Sigmoid colon (tissue), 7 donors: ENCODE data around the gene KIF4A. TPM values are rescaled to one million over a fixed set of nuclear protein-coding genes. Genes with fewer than 3 reads are reported as not detected.

ENCODE experiments used
- DNase-seq: peaks from one replicate; pipeline ENCODE4 v3.0.0-alpha.2; 2019
- H3K27ac ChIP-seq, 4 donors: fragments of 200-600 bp; sonication (generic); one replicate each; pipeline ENCODE4 v1.5.1; 2016 to 2019; ENCODE audit warnings: mild to moderate bottlenecking in 1 of 4
- H3K27me3 ChIP-seq, 3 donors: fragments of 200-600 bp; sonication (generic); one replicate each; pipeline ENCODE4 v1.5.1; 2019; ENCODE audit warnings: mild to moderate bottlenecking in 1 of 3
- H3K36me3 ChIP-seq, 4 donors: fragments of 200-600 bp; sonication (generic); one replicate each; pipeline ENCODE4 v1.5.1; 2016 to 2019
- H3K4me1 ChIP-seq, 4 donors: fragments of 200-600 bp; sonication (generic); one replicate each; pipeline ENCODE4 v1.5.1; 2017 to 2019
- H3K4me3 ChIP-seq, 4 donors: fragments of 200-600 bp; sonication (generic); one replicate each; pipeline ENCODE4 v1.5.1; 2017 to 2019; ENCODE audit warnings: mild to moderate bottlenecking in 2 of 4, moderate library complexity in 1 of 4
- H3K9me3 ChIP-seq, 4 donors: fragments of 200-600 bp in 3 of 4; sonication (generic) in 3 of 4; one replicate each; pipeline versions ENCODE4 v1.5.1 to v1.6.1; 2013 to 2019
- CTCF ChIP-seq, 4 experiments: fragments of 450-650 bp in 3 of 4; fragments of 200-600 bp in 1 of 4; IDR thresholded peaks; one replicate each; pipeline ENCODE4 v1.5.1; 2016 to 2019; ENCODE audit warnings: antibody characterized with exemption in 4 of 4, mild to moderate bottlenecking in 3 of 4, moderate library complexity in 2 of 4
- EP300 ChIP-seq, 4 donors: sonication (generic); formaldehyde crosslinking; IDR thresholded peaks; one replicate each; pipeline ENCODE4 v1.6.1; 2017; ENCODE audit warnings: antibody characterized with exemption in 4 of 4
- POLR2A ChIP-seq, 2 donors: fragments of 450-650 bp; IDR thresholded peaks; one replicate each; pipeline ENCODE4 v1.6.1; 2016; ENCODE audit warnings: antibody characterized with exemption in 2 of 2, mild to moderate bottlenecking in 2 of 2, moderate library complexity in 2 of 2
- POLR2AphosphoS5 ChIP-seq, 4 donors: sonication (generic); formaldehyde crosslinking; IDR thresholded peaks; one replicate each; pipeline ENCODE4 v1.6.1; 2017; ENCODE audit warnings: antibody characterized with exemption in 4 of 4
- WGBS, 2 donors: extraction: QIAGEN DNeasy Blood & Tissue Kit; methylation state at CpG; one replicate each; pipeline ENCODE4 v1.1.7; 2013; 5-methylcytosine and 5-hydroxymethylcytosine counted together
- intact Hi-C: fragments of 100-400 bp; cut with DNase I; formaldehyde crosslinking; loops from one replicate; pipeline ENCODE4 v1.15.1; 2023
- polyA plus RNA-seq, 3 donors: library from polyadenylated mRNA; stranded (reverse); fragments of 200-250 nt; gene quantifications; one replicate each; pipeline ENCODE4 v1.2.3, GENCODE V29; 2013
- total RNA-seq, 4 donors: library from RNA; depleted of rRNA; stranded (reverse); fragments of >200 nt; gene quantifications; one replicate each; pipeline ENCODE4 v1.1.0, GENCODE V29; 2016
- donor health status: healthy with polysubstance abuse.
- donor health status: Bipolar disorder and iron deficiency.
- donor health status: healthy.

Gene KIF4A
- total and polyA plus RNA-seq, 7 donors: 0.16 to 5.5 (median 0.55) TPM

GRCh38 chrX:70424801-70425200, 134.9 kb downstream of the KIF4A start:
- DNase-seq: no peak
- H3K4me1 ChIP-seq: no peaks in the 10 kb centered on the region
- H3K27ac ChIP-seq: no peak overlapping the region
- H3K4me3 ChIP-seq: no peak overlapping the region
- H3K9me3 ChIP-seq: no peaks in the 10 kb centered on the region
- intact Hi-C loops: loop anchor here (10.0 kb wide), 1 partner anchor 220 kb away; no protein-coding TSS in a partner anchor
- no peak for TF ChIP-seq EP300 (IDR thresholded peaks at IDR 0.05)
- no peak for TF ChIP-seq POLR2A (IDR thresholded peaks at IDR 0.05)
- no peak for TF ChIP-seq CTCF (IDR thresholded peaks at IDR 0.05)
- no peak for TF ChIP-seq POLR2AphosphoS5 (IDR thresholded peaks at IDR 0.05)
- H3K36me3 ChIP-seq: no peaks in the 10 kb centered on the region
- no peaks in the 10 kb centered on the region for H3K27me3 ChIP-seq
- WGBS, 2 donors: 94 to 95% methylated on average over 10 of the region's 10 CpGs

GRCh38 chrX:70426286-70427278, 136.7 kb downstream of the KIF4A start:
- Histone ChIP-seq H3K9me3 (no peaks in the 10 kb centered on the region), H3K4me1 (no peaks in the 10 kb centered on the region), H3K4me3 (no peak overlapping the region), H3K27me3 (no peaks in the 10 kb centered on the region), H3K27ac (no peak overlapping the region), H3K36me3 (no peaks in the 10 kb centered on the region)
- WGBS, 2 donors: 91 to 94% methylated on average over 15 of the region's 15 CpGs
- TF ChIP-seq CTCF (IDR thresholded peaks at IDR 0.05) (no peak), EP300 (IDR thresholded peaks at IDR 0.05) (no peak), POLR2A (IDR thresholded peaks at IDR 0.05) (no peak), POLR2AphosphoS5 (IDR thresholded peaks at IDR 0.05) (no peak)
- no peak for DNase-seq
- intact Hi-C loops: loop anchor here (10.0 kb wide), 1 partner anchor 222 kb away; no protein-coding TSS in a partner anchor

GRCh38 chrX:70427365-70427764, 137.5 kb downstream of the KIF4A start:
- Histone ChIP-seq H3K4me1 (no peaks in the 10 kb centered on the region), H3K36me3 (no peaks in the 10 kb centered on the region), H3K9me3 (no peaks in the 10 kb centered on the region), H3K27ac (no peak overlapping the region), H3K27me3 (no peaks in the 10 kb centered on the region), H3K4me3 (no peak overlapping the region)
- intact Hi-C loops: loop anchor here (10.0 kb wide), 1 partner anchor 223 kb away; no protein-coding TSS in a partner anchor
- WGBS, 2 donors: 54 to 63% methylated on average over 2 of the region's 2 CpGs
- TF ChIP-seq CTCF (IDR thresholded peaks at IDR 0.05): no peak
- TF ChIP-seq POLR2A (IDR thresholded peaks at IDR 0.05): no peak
- no peak for TF ChIP-seq POLR2AphosphoS5 (IDR thresholded peaks at IDR 0.05)
- TF ChIP-seq EP300 (IDR thresholded peaks at IDR 0.05): no peak
- no peak for DNase-seq

- WGBS, 2 donors: 93 to 95% methylated on average over 6 of the region's 6 CpGs
- no peak for TF ChIP-seq EP300 (IDR thresholded peaks at IDR 0.05)
- TF ChIP-seq CTCF (IDR thresholded peaks at IDR 0.05): no peak
- TF ChIP-seq POLR2A (IDR thresholded peaks at IDR 0.05): no peak
- TF ChIP-seq POLR2AphosphoS5 (IDR thresholded peaks at IDR 0.05): no peak
- Histone ChIP-seq H3K9me3 (no peaks in the 10 kb centered on the region), H3K27ac (no peak overlapping the region), H3K36me3 (no peaks in the 10 kb centered on the region), H3K4me1 (peaks cover 0 to 5% (median 2%) of the 10 kb centered on the region in 4 donors), H3K4me3 (no peak overlapping the region), H3K27me3 (no peaks in the 10 kb centered on the region)
- intact Hi-C loops: loop anchor here (10.0 kb wide), 2 partner anchors 225 to 295 kb away; partner anchors contain the start of gene IGBP1
- no peak for DNase-seq
Measured at GRCh38 chrX:70429759-70430158, 139.9 kb downstream of the KIF4A start.
